ENCODE data around the gene CHST13. TPM values are rescaled to one million over a fixed set of nuclear protein-coding genes. Genes with fewer than 3 reads are reported as not detected.
"Not testable (repeated sequence)": the region's sequence is repeated elsewhere in the genome, so short reads cannot be mapped to it uniquely, and the experiment has no call there.

Gene CHST13
- total and polyA plus RNA-seq, 4 donors, result 0.33 to 0.55 TPM; not detected in 2

GRCh38 chr3:126529585-126530170 lies 5.7 kb downstream of the CHST13 start:
- 80 to 82% methylated on average over 7 of the region's 7 CpGs for WGBS, 2 donors
- Histone ChIP-seq H3K36me3 (ENCODE audit: control insufficient read depth in 1 of 2, insufficient read depth in 2 of 2, low read length in 1 of 2) (no peaks in the 10 kb centered on the region), H3K27ac (ENCODE audit: low read depth in 1 of 2, low read length in 2 of 2) (no peak overlapping the region), H3K27me3 (ENCODE audit: control insufficient read depth in 1 of 2, insufficient read depth in 2 of 2, low read length in 1 of 2) (no peaks in the 10 kb centered on the region), H3K4me3 (ENCODE audit: low read length in 2 of 2) (no peak overlapping the region), H3K4me1 (ENCODE audit: control insufficient read depth in 1 of 2, insufficient read depth in 2 of 2, low read length in 2 of 2) (no peaks in the 10 kb centered on the region), H3K9me3 (ENCODE audit: control insufficient read depth, low read length) (no peaks in the 10 kb centered on the region)
- ATAC-seq (ENCODE audit: low FRiP score) (peak; percentile 17), DNase-seq (peak; percentile 37 to 49)
- intact Hi-C loops (cut with DNase I), result loop anchor here in 1 of 2 donors (10.0 kb wide), 1 partner anchor 1015 kb away; no protein-coding TSS in a partner anchor

DNA sequence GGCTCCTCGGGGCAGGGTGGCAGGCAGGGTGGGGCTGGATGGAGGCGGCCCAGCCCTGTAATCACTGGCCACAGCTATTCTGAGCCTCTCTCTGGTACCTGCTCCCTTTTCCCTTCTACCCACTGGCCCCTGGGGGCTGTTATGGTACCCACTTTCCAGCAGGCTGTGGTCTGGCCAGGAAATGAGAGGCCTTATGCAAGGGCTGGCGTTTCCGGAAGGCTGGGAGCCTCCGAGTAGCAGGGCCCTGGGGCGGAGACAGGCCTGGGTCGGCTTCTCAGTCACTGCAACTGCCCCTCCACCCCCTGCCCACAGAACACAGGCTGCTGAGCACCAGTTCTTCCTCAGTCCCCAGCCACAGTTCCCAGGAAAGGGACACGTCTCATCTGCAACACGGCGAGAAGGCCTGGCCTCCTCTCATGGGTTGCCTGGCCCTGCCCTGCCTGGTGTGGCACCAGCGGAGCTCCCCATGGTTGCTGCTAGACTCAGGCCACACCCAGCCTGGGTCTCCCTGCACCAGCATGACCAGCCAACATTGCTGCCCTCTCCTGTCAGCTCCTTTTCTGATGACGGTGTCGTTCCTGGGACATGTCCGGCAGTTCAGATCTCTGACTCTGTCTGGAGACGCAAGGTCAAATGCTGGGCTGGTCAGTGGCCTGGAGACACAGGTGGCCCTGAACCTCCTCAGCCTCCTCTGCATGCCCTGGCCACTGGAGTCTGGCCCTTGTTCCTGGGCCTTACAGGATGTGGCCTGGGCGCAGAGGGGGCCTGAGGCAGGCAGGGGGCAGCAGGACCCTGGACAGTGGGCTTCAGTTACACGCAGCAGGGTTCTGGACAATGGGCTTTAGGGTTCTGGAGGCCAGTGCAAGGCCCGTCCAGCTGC lies 6.5 kb downstream of the CHST13 start:
- no peaks in the 10 kb centered on the region for H3K27me3 ChIP-seq (ENCODE audit: control insufficient read depth in 1 of 2, insufficient read depth in 2 of 2, low read length in 1 of 2)
- H3K36me3 ChIP-seq (ENCODE audit: control insufficient read depth in 1 of 2, insufficient read depth in 2 of 2, low read length in 1 of 2), result no peaks in the 10 kb centered on the region
- no peak overlapping the region for H3K27ac ChIP-seq (ENCODE audit: low read depth in 1 of 2, low read length in 2 of 2)
- H3K4me1 ChIP-seq (ENCODE audit: control insufficient read depth in 1 of 2, insufficient read depth in 2 of 2, low read length in 2 of 2), result no peaks in the 10 kb centered on the region
- H3K4me3 ChIP-seq (ENCODE audit: low read length in 2 of 2), result no peak overlapping the region
- intact Hi-C loops (cut with DNase I), result no loop called here
- no peaks in the 10 kb centered on the region for H3K9me3 ChIP-seq (ENCODE audit: control insufficient read depth, low read length)
- peak; percentile 67 for ATAC-seq (ENCODE audit: low FRiP score)
- DNase-seq, result peak; percentile 74 to 75
- WGBS, 2 donors, result 86 to 90% methylated on average over 18 of the region's 18 CpGs

DNA sequence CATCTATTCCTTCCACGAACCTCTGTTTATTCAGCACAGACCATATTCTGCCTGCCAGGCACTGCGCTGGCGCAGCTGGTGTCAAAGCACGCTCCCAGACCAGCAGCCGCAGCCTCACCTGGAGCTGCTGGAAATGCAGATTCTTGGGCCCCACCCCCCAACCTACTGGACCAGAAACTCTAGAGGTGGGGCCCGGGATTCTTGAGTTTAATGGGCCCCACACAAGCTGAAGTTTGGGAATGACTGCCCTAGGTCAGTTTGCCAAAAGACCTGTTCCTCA lies 7.0 kb downstream of the CHST13 start:
- Histone ChIP-seq H3K27ac (ENCODE audit: low read depth in 1 of 2, low read length in 2 of 2) (no peak overlapping the region), H3K36me3 (ENCODE audit: control insufficient read depth in 1 of 2, insufficient read depth in 2 of 2, low read length in 1 of 2) (no peaks in the 10 kb centered on the region), H3K4me1 (ENCODE audit: control insufficient read depth in 1 of 2, insufficient read depth in 2 of 2, low read length in 2 of 2) (no peaks in the 10 kb centered on the region), H3K9me3 (ENCODE audit: control insufficient read depth, low read length) (no peaks in the 10 kb centered on the region), H3K4me3 (ENCODE audit: low read length in 2 of 2) (no peak overlapping the region), H3K27me3 (ENCODE audit: control insufficient read depth in 1 of 2, insufficient read depth in 2 of 2, low read length in 1 of 2) (no peaks in the 10 kb centered on the region)
- DNase-seq, result peak in 1 of 2 donors; percentile 67
- intact Hi-C loops (cut with DNase I), result no loop called here
- WGBS, 2 donors, result 89 to 94% methylated on average over 6 of the region's 6 CpGs
- no peak for ATAC-seq (ENCODE audit: low FRiP score)

DNA sequence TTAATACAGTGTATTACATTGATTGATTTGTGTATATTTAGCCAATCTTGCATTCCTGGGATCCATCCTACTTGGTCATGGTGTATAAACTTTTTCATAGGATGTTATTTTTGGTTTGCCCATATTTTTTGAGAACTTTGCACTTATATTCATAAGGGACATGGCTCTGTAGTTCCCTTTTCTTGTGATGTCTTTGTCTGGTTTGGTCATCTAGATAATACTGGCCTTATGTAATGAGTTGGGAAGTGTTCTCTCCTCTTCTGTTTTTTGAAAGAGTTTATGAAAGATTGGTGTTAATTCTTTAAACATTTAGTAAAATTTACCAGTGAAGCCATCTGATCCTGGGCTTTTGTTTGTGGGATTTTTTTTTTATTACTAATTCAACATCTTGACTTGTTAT lies 9.6 kb downstream of the CHST13 start:
- ATAC-seq (ENCODE audit: low FRiP score), result no peak
- Histone ChIP-seq H3K27me3 (ENCODE audit: control insufficient read depth in 1 of 2, insufficient read depth in 2 of 2, low read length in 1 of 2) (no peaks in the 10 kb centered on the region), H3K4me3 (ENCODE audit: low read length in 2 of 2) (no peak overlapping the region), H3K27ac (ENCODE audit: low read depth in 1 of 2, low read length in 2 of 2) (no peak overlapping the region), H3K4me1 (ENCODE audit: control insufficient read depth in 1 of 2, insufficient read depth in 2 of 2, low read length in 2 of 2) (no peaks in the 10 kb centered on the region), H3K9me3 (ENCODE audit: control insufficient read depth, low read length) (no peaks in the 10 kb centered on the region), H3K36me3 (ENCODE audit: control insufficient read depth in 1 of 2, insufficient read depth in 2 of 2, low read length in 1 of 2) (no peaks in the 10 kb centered on the region)
- no peak for DNase-seq
- intact Hi-C loops (cut with DNase I), result no loop called here

- DNase-seq, result peak in 1 of 2 donors; percentile 3
Observed at GRCh38 chr3:126534716-126535115, 10.8 kb downstream of the CHST13 start.

GRCh38 chr3:126535636-126536035 lies 11.7 kb downstream of the CHST13 start:
- Histone ChIP-seq H3K36me3 (ENCODE audit: control insufficient read depth in 1 of 2, insufficient read depth in 2 of 2, low read length in 1 of 2) (no peaks in the 10 kb centered on the region), H3K9me3 (ENCODE audit: control insufficient read depth, low read length) (no peaks in the 10 kb centered on the region), H3K4me3 (ENCODE audit: low read length in 2 of 2) (no peak overlapping the region), H3K27me3 (ENCODE audit: control insufficient read depth in 1 of 2, insufficient read depth in 2 of 2, low read length in 1 of 2) (no peaks in the 10 kb centered on the region), H3K27ac (ENCODE audit: low read depth in 1 of 2, low read length in 2 of 2) (no peak overlapping the region), H3K4me1 (ENCODE audit: control insufficient read depth in 1 of 2, insufficient read depth in 2 of 2, low read length in 2 of 2) (no peaks in the 10 kb centered on the region)
- ATAC-seq (ENCODE audit: low FRiP score), result no peak
- intact Hi-C loops (cut with DNase I), result no loop called here
- peak; percentile 17 to 47 for DNase-seq

More at GRCh38 chr3:126534716-126535115, 10.8 kb downstream of the CHST13 start:
- H3K4me3 ChIP-seq (ENCODE audit: low read length in 2 of 2); H3K27me3 ChIP-seq (ENCODE audit: control insufficient read depth in 1 of 2, insufficient read depth in 2 of 2, low read length in 1 of 2); H3K4me1 ChIP-seq (ENCODE audit: control insufficient read depth in 1 of 2, insufficient read depth in 2 of 2, low read length in 2 of 2); H3K9me3 ChIP-seq (ENCODE audit: control insufficient read depth, low read length); H3K36me3 ChIP-seq (ENCODE audit: control insufficient read depth in 1 of 2, insufficient read depth in 2 of 2, low read length in 1 of 2); ATAC-seq (ENCODE audit: low FRiP score); H3K27ac ChIP-seq (ENCODE audit: low read depth in 1 of 2, low read length in 2 of 2); intact Hi-C loops (cut with DNase I): not testable (repeated sequence)
- WGBS, 2 donors, result 88 to 92% methylated on average over 7 of the region's 7 CpGs

DNA sequence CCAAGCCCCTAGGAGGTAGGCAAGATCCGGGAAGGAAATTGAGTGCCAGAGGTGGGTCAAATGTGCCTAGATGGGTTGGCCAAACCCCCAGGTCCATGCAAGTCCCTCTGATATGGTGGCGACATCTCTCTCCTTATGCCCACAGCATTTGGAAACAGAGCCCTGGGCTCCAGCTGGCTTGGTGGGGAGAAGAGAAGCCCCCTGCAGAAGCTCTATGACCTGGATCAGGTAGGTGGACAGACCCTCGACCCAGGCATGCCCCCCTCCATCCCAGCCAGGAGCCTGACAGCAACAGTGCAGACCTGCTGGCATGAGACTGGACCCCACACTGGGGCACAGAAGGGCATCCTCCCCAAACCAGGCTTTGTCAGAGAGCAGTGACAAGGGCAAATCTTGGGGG lies 12.2 kb downstream of the CHST13 start:
- Histone ChIP-seq H3K4me3 (ENCODE audit: low read length in 2 of 2) (no peak overlapping the region), H3K27me3 (ENCODE audit: control insufficient read depth in 1 of 2, insufficient read depth in 2 of 2, low read length in 1 of 2) (no peaks in the 10 kb centered on the region), H3K36me3 (ENCODE audit: control insufficient read depth in 1 of 2, insufficient read depth in 2 of 2, low read length in 1 of 2) (no peaks in the 10 kb centered on the region), H3K4me1 (ENCODE audit: control insufficient read depth in 1 of 2, insufficient read depth in 2 of 2, low read length in 2 of 2) (no peaks in the 10 kb centered on the region), H3K9me3 (ENCODE audit: control insufficient read depth, low read length) (no peaks in the 10 kb centered on the region), H3K27ac (ENCODE audit: low read depth in 1 of 2, low read length in 2 of 2) (no peak overlapping the region)
- ATAC-seq (ENCODE audit: low FRiP score), result no peak
- peak in 1 of 2 donors; percentile 26 for DNase-seq
- intact Hi-C loops (cut with DNase I), result no loop called here
- 77 to 86% methylated on average over 3 of the region's 3 CpGs for WGBS, 2 donors

DNA sequence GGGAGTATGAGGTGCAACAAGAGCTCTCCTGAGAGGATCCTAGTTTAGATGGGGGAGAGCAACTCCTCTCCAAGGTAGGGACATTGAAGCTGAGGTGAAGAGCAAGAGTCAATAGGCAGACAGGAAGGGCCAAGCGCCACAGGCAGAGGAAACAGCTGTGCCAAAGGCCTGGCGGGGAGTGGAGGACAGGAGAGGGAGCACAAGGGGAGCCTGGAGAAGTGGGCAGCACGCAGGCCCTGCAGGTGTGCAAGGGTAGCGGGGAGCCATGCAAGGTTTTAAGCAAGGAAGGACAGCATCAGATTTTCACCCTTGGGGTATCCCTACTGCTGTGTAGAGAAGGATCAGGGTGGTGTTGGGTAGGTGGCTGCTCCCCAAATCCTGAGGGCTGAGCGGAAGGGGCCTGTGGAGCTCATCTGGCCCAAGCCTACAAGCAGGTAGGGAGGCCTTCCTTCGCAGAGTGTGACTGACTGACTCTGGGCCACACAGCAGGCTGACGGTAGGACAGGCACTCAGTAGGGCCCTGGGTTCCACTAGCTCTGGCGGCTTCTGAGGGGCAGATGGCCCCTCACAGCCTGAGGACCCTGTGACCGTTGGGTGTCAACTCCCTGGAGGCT lies 13.3 kb downstream of the CHST13 start:
- DNase-seq (peak; percentile 29 to 51), ATAC-seq (ENCODE audit: low FRiP score) (no peak)
- WGBS, 2 donors, result 65 to 78% methylated on average over 9 of the region's 9 CpGs
- intact Hi-C loops (cut with DNase I), result no loop called here
- H3K9me3 ChIP-seq (ENCODE audit: control insufficient read depth, low read length), result no peaks in the 10 kb centered on the region
- no peaks in the 10 kb centered on the region for H3K36me3 ChIP-seq (ENCODE audit: control insufficient read depth in 1 of 2, insufficient read depth in 2 of 2, low read length in 1 of 2)
- H3K27me3 ChIP-seq (ENCODE audit: control insufficient read depth in 1 of 2, insufficient read depth in 2 of 2, low read length in 1 of 2), result no peaks in the 10 kb centered on the region
- no peak overlapping the region for H3K27ac ChIP-seq (ENCODE audit: low read depth in 1 of 2, low read length in 2 of 2)
- no peak overlapping the region for H3K4me3 ChIP-seq (ENCODE audit: low read length in 2 of 2)
- H3K4me1 ChIP-seq (ENCODE audit: control insufficient read depth in 1 of 2, insufficient read depth in 2 of 2, low read length in 2 of 2), result no peaks in the 10 kb centered on the region
